ENCODE data around the gene CCDC78. TPM values are rescaled to one million over a fixed set of nuclear protein-coding genes. Genes with fewer than 3 reads are reported as not detected.

CCDC78 gene
- total and polyA plus RNA-seq, 2 donors (not counting 3 experiments of a cell fraction or from before 2014, with no cell fraction given): 0.50 to 1.3 TPM

GRCh38 chr16:728890-729744 lies 2.9 kb upstream of the CCDC78 start:
- no peak overlapping the region for H3K9ac ChIP-seq (replicated peaks; ENCODE audit: extremely low read depth, insufficient read depth, low read length)
- TF ChIP-seq POLR2AphosphoS5 (IDR thresholded peaks at IDR 0.05; ENCODE audit: insufficient read depth, low read depth, low read length) (no peak), CTCF (IDR thresholded peaks at IDR 0.05; ENCODE audit: extremely low read depth in 1 of 2, insufficient read depth in 1 of 2, low read depth in 1 of 2, low read length in 2 of 2) (no peak), POLR2A (IDR thresholded peaks at IDR 0.05; ENCODE audit: low read depth, low read length) (no peak), GATA2 (IDR thresholded peaks at IDR 0.05; ENCODE audit: insufficient read depth, insufficient read length, low read depth, low read length) (no peak), FOS (IDR thresholded peaks at IDR 0.05; ENCODE audit: borderline replicate concordance, insufficient read depth, low read length) (no peak), JUN (IDR thresholded peaks at IDR 0.05; ENCODE audit: borderline replicate concordance, insufficient read depth, insufficient read length, low read depth) (no peak), EZH2 (IDR thresholded peaks at IDR 0.05; ENCODE audit: borderline replicate concordance, low read depth, low read length, severe bottlenecking) (no peak), MYC (IDR thresholded peaks at IDR 0.05; ENCODE audit: low read depth, low read length) (no peak)
- TF ChIP-seq, protein P1, sequence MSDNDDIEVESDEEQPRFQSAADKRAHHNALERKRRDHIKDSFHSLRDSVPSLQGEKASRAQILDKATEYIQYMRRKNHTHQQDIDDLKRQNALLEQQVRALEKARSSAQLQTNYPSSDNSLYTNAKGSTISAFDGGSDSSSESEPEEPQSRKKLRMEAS (IDR thresholded peaks at IDR 0.05; ENCODE audit: insufficient read depth, insufficient read length): no peak
- peaks cover 13% of the 10 kb centered on the region for H3K4me1 ChIP-seq (ENCODE audit: control insufficient read depth, extremely low read depth, insufficient read depth, low read length)
- no peak overlapping the region for H3K4me2 ChIP-seq (ENCODE audit: insufficient read depth, low read length)
- intact Hi-C loops (cut with micrococcal nuclease): loop anchor here (2.0 kb wide), 1 partner anchor 14 kb away; the partner anchor contains the start of gene METRN
- no peaks in the 10 kb centered on the region for H3K9me1 ChIP-seq (replicated peaks; ENCODE audit: control insufficient read depth, extremely low read depth, insufficient read depth, low read length)
- CTCF ChIA-PET: interaction anchor here (1.0 to 5.7 kb wide), 4 partner anchors 9 to 59 kb away, joined by 3 to 34 read pairs (median 5); partner anchors contain the start of genes ANTKMT, CHTF18, METRN and RPUSD1
- no peak overlapping the region for H3K4me3 ChIP-seq (replicated peaks in 1 of 3; ENCODE audit: insufficient read depth in 1 of 3, low read depth in 1 of 3, low read length in 3 of 3)
- dilution Hi-C loops (cut with MboI; ENCODE audit: extremely low pct_ligation_motif_present, low sequenced_read_pairs): no loop called here
- no peak overlapping the region for H3K27ac ChIP-seq (ENCODE audit: insufficient read depth, low read depth, low read length)
- BruUV-seq (replicated peaks): no TSS peak
- FAIRE-seq (no peak), DNase-seq (ENCODE audit: low read depth, low spot score) (no peak)
- H3K27me3 ChIP-seq (ENCODE audit: control insufficient read depth in 2 of 2, insufficient read depth in 2 of 2, low read length in 2 of 2): no peaks in the 10 kb centered on the region
- POLR2A ChIA-PET: no interaction called here
- peaks cover 4 to 12% of the 10 kb centered on the region in 2 experiments for H3K36me3 ChIP-seq (ENCODE audit: control insufficient read depth in 2 of 2, extremely low read depth in 1 of 2, insufficient read depth in 2 of 2, low read length in 2 of 2)
- H2AFZ ChIP-seq (ENCODE audit: low read depth, low read length): no peak overlapping the region
- no peaks in the 10 kb centered on the region for H3K79me2 ChIP-seq (ENCODE audit: control insufficient read depth, insufficient read depth, low read length)
- H4K20me1 ChIP-seq (replicated peaks; ENCODE audit: control insufficient read depth, extremely low read depth, insufficient read depth, low read length): no peaks in the 10 kb centered on the region
- H3K9me3 ChIP-seq (replicated peaks; ENCODE audit: control insufficient read depth, insufficient read depth, low read length): no peaks in the 10 kb centered on the region
